ENCODE data around the gene FHIT.

GRCh38 chr3:60979461-60980341 lies 271.6 kb downstream of the FHIT start:
- TF ChIP-seq, protein P1, sequence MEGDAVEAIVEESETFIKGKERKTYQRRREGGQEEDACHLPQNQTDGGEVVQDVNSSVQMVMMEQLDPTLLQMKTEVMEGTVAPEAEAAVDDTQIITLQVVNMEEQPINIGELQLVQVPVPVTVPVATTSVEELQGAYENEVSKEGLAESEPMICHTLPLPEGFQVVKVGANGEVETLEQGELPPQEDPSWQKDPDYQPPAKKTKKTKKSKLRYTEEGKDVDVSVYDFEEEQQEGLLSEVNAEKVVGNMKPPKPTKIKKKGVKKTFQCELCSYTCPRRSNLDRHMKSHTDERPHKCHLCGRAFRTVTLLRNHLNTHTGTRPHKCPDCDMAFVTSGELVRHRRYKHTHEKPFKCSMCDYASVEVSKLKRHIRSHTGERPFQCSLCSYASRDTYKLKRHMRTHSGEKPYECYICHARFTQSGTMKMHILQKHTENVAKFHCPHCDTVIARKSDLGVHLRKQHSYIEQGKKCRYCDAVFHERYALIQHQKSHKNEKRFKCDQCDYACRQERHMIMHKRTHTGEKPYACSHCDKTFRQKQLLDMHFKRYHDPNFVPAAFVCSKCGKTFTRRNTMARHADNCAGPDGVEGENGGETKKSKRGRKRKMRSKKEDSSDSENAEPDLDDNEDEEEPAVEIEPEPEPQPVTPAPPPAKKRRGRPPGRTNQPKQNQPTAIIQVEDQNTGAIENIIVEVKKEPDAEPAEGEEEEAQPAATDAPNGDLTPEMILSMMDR (IDR thresholded peaks at IDR 0.05) = no peak
- no peak for TF ChIP-seq POLR2A (IDR thresholded peaks at IDR 0.05)
